ENCODE data around the gene TUBGCP2. TPM values are rescaled to one million over a fixed set of nuclear protein-coding genes. Genes with fewer than 3 reads are reported as not detected.

Gene TUBGCP2
- total and polyA plus RNA-seq, 9 of the 15 experiments (the other 6 are each of a cell fraction or from before 2014, with no cell fraction given): 4.3 to 56.6 (median 28.4) TPM

GRCh38 chr10:133335246-133336117, 26.8 kb upstream of the TUBGCP2 start (continued):
- peak; percentile 70; the same call in 1 of the 2 replicates for TF ChIP-seq ZNF740 (CRISPR knock-in tag; IDR thresholded peaks at IDR 0.05)
- TF ChIP-seq ZNF740 (tag; IDR thresholded peaks at IDR 0.05): no peak
- peak; percentile 95 for TF ChIP-seq RFX1 (IDR thresholded peaks at IDR 0.05)

- no peak for FAIRE-seq
- H3K9me3 ChIP-seq (replicated peaks; ENCODE audit: control insufficient read depth, insufficient read depth, low read depth, low read length): no peaks in the 10 kb centered on the region
- H3K9ac ChIP-seq (ENCODE audit: insufficient read depth in 1 of 2, low read depth in 2 of 2, low read length in 2 of 2): 0 out of 4 replicates have a peak overlapping the region, but pooled peaks of 1 of the 2 experiments have one; percentile 35
- no peak for TF ChIP-seq FOXK2 (conservative IDR thresholded peaks at IDR 0.05 in 1 of 2, IDR thresholded peaks at IDR 0.05 in 1 of 2; ENCODE audit: low read depth in 2 of 2)
- TF ChIP-seq EGR1 (conservative IDR thresholded peaks at IDR 0.05): peak; percentile 88
- DNase-seq (ENCODE audit: extremely low read depth in 1 of 4, low spot score in 3 of 4): no peak
- H3K9me1 ChIP-seq (ENCODE audit: control insufficient read depth, insufficient read depth, low read length): no peaks in the 10 kb centered on the region
- no peaks in the 10 kb centered on the region for H3K79me2 ChIP-seq (ENCODE audit: control insufficient read depth, insufficient read depth, low read length)
- H3K4me2 ChIP-seq (ENCODE audit: insufficient read depth, low read length): 0 out of 2 replicates have a peak overlapping the region, but pooled peaks have one; percentile 33
- ChIA-PET POLR2A (no interaction called here), CTCF (ENCODE audit: low intra/inter-chr PET ratio) (no interaction called here)
- no TSS peak for BruUV-seq (replicated peaks)
- ATAC-seq: peak; percentile 68
- peaks cover 0 to 31% of the 10 kb centered on the region in 2 experiments; a peak in 2 of 5 replicates for H3K4me1 ChIP-seq (replicated peaks in 1 of 2; ENCODE audit: control insufficient read depth in 2 of 2, insufficient read depth in 2 of 2, low read length in 2 of 2)
- H2AFZ ChIP-seq (ENCODE audit: low read depth, low read length): 0 out of 2 replicates have a peak overlapping the region, but pooled peaks have one; percentile 24
- peak overlapping the region; percentile 22 for H3K4me3 ChIP-seq
- peaks cover 8 to 12% of the 10 kb centered on the region in 2 experiments; a peak in 4 of 5 replicates for H3K27me3 ChIP-seq (ENCODE audit: control insufficient read depth in 2 of 2, insufficient read depth in 2 of 2, low read length in 2 of 2)
- no peak overlapping the region for H3K27ac ChIP-seq (ENCODE audit: extremely low read depth, low read depth, low read length)
- intact Hi-C loops (cut with micrococcal nuclease) (no loop called here), in situ Hi-C loops (cut with MboI) (loop anchor here (5.0 kb wide), 1 partner anchor 163 kb away; no protein-coding TSS in a partner anchor)
- 8% methylated on average over 12 of the region's 51 CpGs for WGBS (ENCODE audit: insufficient coverage, low coverage, missing lambda C conversion rate)
- H4K20me1 ChIP-seq (replicated peaks; ENCODE audit: control insufficient read depth, insufficient read depth, low read length): no peaks in the 10 kb centered on the region
- H3K36me3 ChIP-seq (ENCODE audit: control insufficient read depth, insufficient read depth, low read length): no peaks in the 10 kb centered on the region
Observed at GRCh38 chr10:133334503-133335245, 26.0 kb upstream of the TUBGCP2 start.
